HCT116 (cell line): Measurements from ENCODE around the gene SPRN. TPM values are rescaled to one million over a fixed set of nuclear protein-coding genes. Genes with fewer than 3 reads are reported as not detected.

Experiments
- ATAC-seq: fragments of 200-7000 bp; cut with Tn5 transposase; 2 replicates; pipeline ENCODE4 v1.9.1; 2020; ENCODE audit warnings: mild to moderate bottlenecking, moderate library complexity
- BruUV-seq: library from RNA; stranded (reverse); fragments of 400-500 nt; replicated peaks from 2 replicates; lab custom pipeline; 2021; lab: Mats Ljungman, UMichigan
- CTCF ChIA-PET: fragments of 300-600 bp; sonication (Branson Sonifier 250); formaldehyde crosslinking; loops from one replicate; lab custom pipeline; 2021; ENCODE audit warnings: antibody characterized with exemption; lab: Charles Lee
- POLR2A ChIA-PET: fragments of 300-600, 350-600 bp; sonication (Branson Sonifier 250); formaldehyde crosslinking; loops from one replicate; lab custom pipeline; 2021; ENCODE audit warnings: antibody characterized with exemption; lab: Charles Lee
- RAD21 ChIA-PET, 2 experiments: fragments of 300-600 bp; sonication (Branson Sonifier 250); formaldehyde crosslinking; loops; one replicate each; lab custom pipeline; 2023; ENCODE audit warnings: low total read pairs in 2 of 2; ENCODE audit not compliant: uncharacterized antibody in 2 of 2, unreplicated experiment in 2 of 2, low non-redundant PET in 1 of 2; lab: Charles Lee
- DNase-seq: peaks from one replicate; pipeline ENCODE4 v3.0.0-alpha.2; 2010; ENCODE audit warnings: low read depth, low spot score
- H2AFZ ChIP-seq: fragments of 200-600 bp; shearing (Covaris generic), sonication (generic); 2 replicates; pipeline ENCODE4 v1.6.1; 2017; ENCODE audit warnings: low read depth, mixed run types, mixed read lengths, antibody characterized with exemption, low read length; ENCODE audit not compliant: poor library complexity, severe bottlenecking
- H3K27ac ChIP-seq: 2 replicates; pipeline ENCODE4 v1.5.1; 2012; ENCODE audit warnings: low read depth, low read length
- H3K27me3 ChIP-seq: fragments of 200-600 bp; sonication (generic); 2 replicates; pipeline ENCODE4 v1.6.1; 2016; ENCODE audit warnings: mixed run types, low read length, mixed read lengths; ENCODE audit not compliant: insufficient read depth
- H3K36me3 ChIP-seq, 2 experiments: fragments of 200-500 bp in 1 of 2; fragments of 200-600 bp in 1 of 2; sonication (Bioruptor generic) in 1 of 2; sonication (generic) in 1 of 2; 2 replicates each; pipeline versions ENCODE4 v1.5.1 to v1.6.1; 2014 to 2016; ENCODE audit warnings: low read length in 2 of 2, inconsistent platforms in 1 of 2, mixed read lengths in 1 of 2, mixed run types in 1 of 2; ENCODE audit not compliant: insufficient read depth in 2 of 2, control insufficient read depth in 1 of 2
- H3K4me1 ChIP-seq, 2 experiments: fragments of 200-600 bp in 1 of 2; sonication (generic) in 1 of 2; 2 replicates each; pipeline versions ENCODE4 v1.5.1 to v1.6.1; 2012 to 2017; ENCODE audit warnings: low read length in 2 of 2, inconsistent platforms in 1 of 2, mild to moderate bottlenecking in 1 of 2, mixed read lengths in 1 of 2, mixed run types in 1 of 2, moderate library complexity in 1 of 2; ENCODE audit not compliant: insufficient read depth in 2 of 2, control insufficient read depth in 1 of 2
- H3K4me2 ChIP-seq: fragments of 200-600 bp; sonication (generic); 2 replicates; pipeline ENCODE4 v1.6.1; 2017; ENCODE audit warnings: mixed run types, low read length, mixed read lengths
- H3K4me3 ChIP-seq, 2 experiments: fragments of 200-600 bp in 1 of 2; sonication (generic) in 1 of 2; replicated peaks in 1 of 2; 2 replicates each; pipeline ENCODE4 v1.5.1; 2011 to 2016; ENCODE audit warnings: low read length in 2 of 2, control low read depth in 1 of 2, low read depth in 1 of 2, mild to moderate bottlenecking in 1 of 2, mixed read lengths in 1 of 2, mixed run types in 1 of 2
- H3K79me2 ChIP-seq: fragments of 200-600 bp; sonication (generic); 2 replicates; pipeline ENCODE4 v1.6.1; 2017; ENCODE audit warnings: mild to moderate bottlenecking, mixed run types, low read length, moderate library complexity, mixed read lengths; ENCODE audit not compliant: insufficient read depth
- H3K9ac ChIP-seq: fragments of 200-600 bp; sonication (generic); 2 replicates; pipeline ENCODE4 v1.6.1; 2016; ENCODE audit warnings: low read length, mixed read lengths
- H3K9me2 ChIP-seq: fragments of 200-600 bp; sonication (generic), shearing (Covaris generic); 2 replicates; pipeline ENCODE4 v1.6.1; 2017; ENCODE audit warnings: mixed run types, mild to moderate bottlenecking, moderate library complexity; ENCODE audit not compliant: insufficient read depth
- H3K9me3 ChIP-seq, 2 experiments: fragments of 200-500 bp in 1 of 2; fragments of 200-600 bp in 1 of 2; sonication (Bioruptor generic) in 1 of 2; sonication (generic) in 1 of 2; 2 replicates each; pipeline ENCODE4 v1.6.1; 2014 to 2017; ENCODE audit warnings: low read length in 2 of 2, mixed read lengths in 2 of 2, inconsistent platforms in 1 of 2, low read depth in 1 of 2, mild to moderate bottlenecking in 1 of 2, mixed run types in 1 of 2, moderate library complexity in 1 of 2; ENCODE audit not compliant: control insufficient read depth in 1 of 2, insufficient read depth in 1 of 2
- H4K20me1 ChIP-seq: fragments of 200-600 bp; sonication (generic), shearing (Covaris generic); 2 replicates; pipeline ENCODE4 v1.6.1; 2017; ENCODE audit warnings: mixed run types, mild to moderate bottlenecking, moderate library complexity; ENCODE audit not compliant: insufficient read depth
- CEBPB ChIP-seq: IDR thresholded peaks from 2 replicates; pipeline ENCODE4 v1.6.1; 2012; ENCODE audit warnings: low read depth
- ELF1 ChIP-seq: IDR thresholded peaks from 2 replicates; pipeline ENCODE4 v1.6.1; 2012; ENCODE audit warnings: low read depth, borderline replicate concordance
- EZH2phosphoT487 ChIP-seq: fragments of 200-600 bp; IDR thresholded peaks from 2 replicates; pipeline ENCODE4 v1.6.1; 2018; ENCODE audit warnings: antibody characterized with exemption, borderline replicate concordance
- POLR2A ChIP-seq: IDR thresholded peaks from 2 replicates; pipeline ENCODE4 v1.7.0; 2011; ENCODE audit warnings: borderline replicate concordance; ENCODE audit not compliant: insufficient read depth, insufficient read length; ENCODE audit errors: extremely low read depth
- POLR2AphosphoS5 ChIP-seq: IDR thresholded peaks from 2 replicates; pipeline ENCODE4 v1.6.1; 2011; ENCODE audit warnings: mild to moderate bottlenecking, low read depth, low read length, moderate library complexity
- SIN3A ChIP-seq: IDR thresholded peaks from 2 replicates; pipeline ENCODE4 v1.6.1; 2012; ENCODE audit warnings: low read depth
- SP1 ChIP-seq: IDR thresholded peaks from 2 replicates; pipeline ENCODE4 v1.6.1; 2012; ENCODE audit warnings: low read depth
- SRF ChIP-seq: IDR thresholded peaks from 2 replicates; pipeline ENCODE4 v1.6.1; 2012; ENCODE audit warnings: low read depth
- TCF7L2 ChIP-seq: IDR thresholded peaks from 2 replicates; pipeline ENCODE4 v1.7.0; 2011; ENCODE audit warnings: borderline replicate concordance, inconsistent platforms; ENCODE audit not compliant: insufficient read depth, insufficient read length; ENCODE audit errors: extremely low read depth
- YY1 ChIP-seq: IDR thresholded peaks from 2 replicates; pipeline ENCODE4 v1.6.1; 2011; ENCODE audit warnings: low read length, low read depth, moderate library complexity, mild to moderate bottlenecking; ENCODE audit not compliant: insufficient replicate concordance; ENCODE audit errors: extremely low read depth
- ZNF274 ChIP-seq: fragments of 200-500 bp; sonication (Bioruptor generic); IDR thresholded peaks from 2 replicates; pipeline ENCODE4 v1.6.1; 2014; ENCODE audit warnings: mild to moderate bottlenecking, low read depth, low read length, inconsistent platforms
- intact Hi-C: fragments of 100-400 bp; cut with micrococcal nuclease; formaldehyde crosslinking; loops from 2 replicates; pipeline ENCODE4 v1.10.0; 2022
- total RNA-seq: library from RNA; stranded (reverse); gene quantifications from one replicate; pipeline ENCODE4 v1.2.1, GENCODE V29; 2021; ENCODE audit not compliant: unreplicated experiment
- TF ChIP-seq, protein P1 (sequence below): IDR thresholded peaks from 2 replicates; pipeline ENCODE4 v1.6.1; 2012
- TF ChIP-seq, protein P2 (sequence below): IDR thresholded peaks from 2 replicates; pipeline ENCODE4 v1.6.1; 2012
- TF ChIP-seq, protein P3 (sequence below): IDR thresholded peaks from 2 replicates; pipeline ENCODE4 v1.6.1; 2011; ENCODE audit warnings: mild to moderate bottlenecking, low read length, moderate library complexity; ENCODE audit not compliant: insufficient replicate concordance; ENCODE audit errors: extremely low read depth
- TF ChIP-seq, protein P4 (sequence below): IDR thresholded peaks from 2 replicates; pipeline ENCODE4 v1.6.1; 2012; ENCODE audit warnings: low read depth
- TF ChIP-seq, protein P5 (sequence below), 3 experiments: fragments of 200-600 bp in 1 of 3; sonication (generic) in 1 of 3; IDR thresholded peaks in 2 of 3; conservative IDR thresholded peaks in 1 of 3; 2 replicates each; pipeline ENCODE4 v1.5.1; 2012 to 2017; ENCODE audit warnings: low read depth in 2 of 3, low read length in 2 of 3, antibody characterized with exemption in 1 of 3, borderline replicate concordance in 1 of 3, control low read depth in 1 of 3, mild to moderate bottlenecking in 1 of 3, mixed read lengths in 1 of 3, mixed run types in 1 of 3, moderate library complexity in 1 of 3; ENCODE audit not compliant: insufficient read depth in 1 of 3

Gene SPRN
- total RNA-seq, 1 experiment from 2014 or later: not detected

DNA sequence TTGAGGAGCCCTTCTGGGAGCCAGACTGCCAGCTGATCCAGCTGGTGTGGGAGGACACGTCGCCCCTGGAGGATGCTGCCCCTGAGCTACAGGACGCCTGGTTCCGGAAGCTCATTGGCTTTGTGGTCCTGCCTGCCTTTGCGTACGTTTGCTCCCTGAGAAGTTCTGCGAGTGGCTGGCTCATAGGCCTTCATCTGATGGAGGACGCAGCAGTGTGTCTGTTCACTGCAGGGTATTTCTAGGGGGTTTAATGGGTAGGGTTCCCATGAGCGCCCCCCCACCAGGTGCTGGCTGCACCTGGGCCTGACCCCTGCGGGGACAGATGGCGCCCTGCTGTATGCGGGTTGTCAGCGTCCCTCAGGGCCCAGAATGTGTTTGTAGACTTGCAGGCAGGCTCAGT is 40.4 kb downstream of the SPRN start:
- H3K27me3 ChIP-seq: no peaks in the 10 kb centered on the region
- POLR2A ChIA-PET: no interaction called here
- no peaks in the 10 kb centered on the region for H3K4me1 ChIP-seq
- no peaks in the 10 kb centered on the region for H3K9me3 ChIP-seq
- RAD21 ChIA-PET: no interaction called here
- TF ChIP-seq EZH2phosphoT487 (no peak), ZNF274 (no peak), ELF1 (no peak), SRF (no peak), SP1 (no peak), YY1 (no peak), CEBPB (no peak), SIN3A (no peak), TCF7L2 (no peak), POLR2AphosphoS5 (no peak), POLR2A (no peak)
- TF ChIP-seq, protein P1, sequence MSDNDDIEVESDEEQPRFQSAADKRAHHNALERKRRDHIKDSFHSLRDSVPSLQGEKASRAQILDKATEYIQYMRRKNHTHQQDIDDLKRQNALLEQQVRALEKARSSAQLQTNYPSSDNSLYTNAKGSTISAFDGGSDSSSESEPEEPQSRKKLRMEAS: no peak
- TF ChIP-seq, protein P2, sequence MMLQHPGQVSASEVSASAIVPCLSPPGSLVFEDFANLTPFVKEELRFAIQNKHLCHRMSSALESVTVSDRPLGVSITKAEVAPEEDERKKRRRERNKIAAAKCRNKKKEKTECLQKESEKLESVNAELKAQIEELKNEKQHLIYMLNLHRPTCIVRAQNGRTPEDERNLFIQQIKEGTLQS: no peak
- TF ChIP-seq, protein P3, sequence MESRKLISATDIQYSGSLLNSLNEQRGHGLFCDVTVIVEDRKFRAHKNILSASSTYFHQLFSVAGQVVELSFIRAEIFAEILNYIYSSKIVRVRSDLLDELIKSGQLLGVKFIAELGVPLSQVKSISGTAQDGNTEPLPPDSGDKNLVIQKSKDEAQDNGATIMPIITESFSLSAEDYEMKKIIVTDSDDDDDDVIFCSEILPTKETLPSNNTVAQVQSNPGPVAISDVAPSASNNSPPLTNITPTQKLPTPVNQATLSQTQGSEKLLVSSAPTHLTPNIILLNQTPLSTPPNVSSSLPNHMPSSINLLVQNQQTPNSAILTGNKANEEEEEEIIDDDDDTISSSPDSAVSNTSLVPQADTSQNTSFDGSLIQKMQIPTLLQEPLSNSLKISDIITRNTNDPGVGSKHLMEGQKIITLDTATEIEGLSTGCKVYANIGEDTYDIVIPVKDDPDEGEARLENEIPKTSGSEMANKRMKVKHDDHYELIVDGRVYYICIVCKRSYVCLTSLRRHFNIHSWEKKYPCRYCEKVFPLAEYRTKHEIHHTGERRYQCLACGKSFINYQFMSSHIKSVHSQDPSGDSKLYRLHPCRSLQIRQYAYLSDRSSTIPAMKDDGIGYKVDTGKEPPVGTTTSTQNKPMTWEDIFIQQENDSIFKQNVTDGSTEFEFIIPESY: no peak
- TF ChIP-seq, protein P4, sequence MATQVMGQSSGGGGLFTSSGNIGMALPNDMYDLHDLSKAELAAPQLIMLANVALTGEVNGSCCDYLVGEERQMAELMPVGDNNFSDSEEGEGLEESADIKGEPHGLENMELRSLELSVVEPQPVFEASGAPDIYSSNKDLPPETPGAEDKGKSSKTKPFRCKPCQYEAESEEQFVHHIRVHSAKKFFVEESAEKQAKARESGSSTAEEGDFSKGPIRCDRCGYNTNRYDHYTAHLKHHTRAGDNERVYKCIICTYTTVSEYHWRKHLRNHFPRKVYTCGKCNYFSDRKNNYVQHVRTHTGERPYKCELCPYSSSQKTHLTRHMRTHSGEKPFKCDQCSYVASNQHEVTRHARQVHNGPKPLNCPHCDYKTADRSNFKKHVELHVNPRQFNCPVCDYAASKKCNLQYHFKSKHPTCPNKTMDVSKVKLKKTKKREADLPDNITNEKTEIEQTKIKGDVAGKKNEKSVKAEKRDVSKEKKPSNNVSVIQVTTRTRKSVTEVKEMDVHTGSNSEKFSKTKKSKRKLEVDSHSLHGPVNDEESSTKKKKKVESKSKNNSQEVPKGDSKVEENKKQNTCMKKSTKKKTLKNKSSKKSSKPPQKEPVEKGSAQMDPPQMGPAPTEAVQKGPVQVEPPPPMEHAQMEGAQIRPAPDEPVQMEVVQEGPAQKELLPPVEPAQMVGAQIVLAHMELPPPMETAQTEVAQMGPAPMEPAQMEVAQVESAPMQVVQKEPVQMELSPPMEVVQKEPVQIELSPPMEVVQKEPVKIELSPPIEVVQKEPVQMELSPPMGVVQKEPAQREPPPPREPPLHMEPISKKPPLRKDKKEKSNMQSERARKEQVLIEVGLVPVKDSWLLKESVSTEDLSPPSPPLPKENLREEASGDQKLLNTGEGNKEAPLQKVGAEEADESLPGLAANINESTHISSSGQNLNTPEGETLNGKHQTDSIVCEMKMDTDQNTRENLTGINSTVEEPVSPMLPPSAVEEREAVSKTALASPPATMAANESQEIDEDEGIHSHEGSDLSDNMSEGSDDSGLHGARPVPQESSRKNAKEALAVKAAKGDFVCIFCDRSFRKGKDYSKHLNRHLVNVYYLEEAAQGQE: no peak
- TF ChIP-seq, protein P5, sequence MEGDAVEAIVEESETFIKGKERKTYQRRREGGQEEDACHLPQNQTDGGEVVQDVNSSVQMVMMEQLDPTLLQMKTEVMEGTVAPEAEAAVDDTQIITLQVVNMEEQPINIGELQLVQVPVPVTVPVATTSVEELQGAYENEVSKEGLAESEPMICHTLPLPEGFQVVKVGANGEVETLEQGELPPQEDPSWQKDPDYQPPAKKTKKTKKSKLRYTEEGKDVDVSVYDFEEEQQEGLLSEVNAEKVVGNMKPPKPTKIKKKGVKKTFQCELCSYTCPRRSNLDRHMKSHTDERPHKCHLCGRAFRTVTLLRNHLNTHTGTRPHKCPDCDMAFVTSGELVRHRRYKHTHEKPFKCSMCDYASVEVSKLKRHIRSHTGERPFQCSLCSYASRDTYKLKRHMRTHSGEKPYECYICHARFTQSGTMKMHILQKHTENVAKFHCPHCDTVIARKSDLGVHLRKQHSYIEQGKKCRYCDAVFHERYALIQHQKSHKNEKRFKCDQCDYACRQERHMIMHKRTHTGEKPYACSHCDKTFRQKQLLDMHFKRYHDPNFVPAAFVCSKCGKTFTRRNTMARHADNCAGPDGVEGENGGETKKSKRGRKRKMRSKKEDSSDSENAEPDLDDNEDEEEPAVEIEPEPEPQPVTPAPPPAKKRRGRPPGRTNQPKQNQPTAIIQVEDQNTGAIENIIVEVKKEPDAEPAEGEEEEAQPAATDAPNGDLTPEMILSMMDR (IDR thresholded peaks at IDR 0.05 in 2 of 3, conservative IDR thresholded peaks at IDR 0.05 in 1 of 3; ENCODE audit: borderline replicate concordance in 1 of 3, insufficient read depth in 1 of 3, low read depth in 2 of 3, low read length in 2 of 3): no peak
- ATAC-seq: no peak
- H3K27ac ChIP-seq: no peak overlapping the region
- H3K4me2 ChIP-seq: no peak overlapping the region
- DNase-seq: no peak
- H4K20me1 ChIP-seq: no peaks in the 10 kb centered on the region
- intact Hi-C loops: no loop called here
- H3K4me3 ChIP-seq: no peak overlapping the region
- BruUV-seq: no TSS peak
- no peaks in the 10 kb centered on the region for H3K36me3 ChIP-seq
- no peaks in the 10 kb centered on the region for H3K9me2 ChIP-seq
- CTCF ChIA-PET: no interaction called here
- no peaks in the 10 kb centered on the region for H3K79me2 ChIP-seq
- no peak overlapping the region for H2AFZ ChIP-seq
- H3K9ac ChIP-seq: no peak overlapping the region
